Lower lobe of right lung (tissue), 2 donors: ENCODE results near the gene GBGT1. TPM values are rescaled to one million over a fixed set of nuclear protein-coding genes. Genes with fewer than 3 reads are reported as not detected.
A peak's percentile ranks its signal among the peaks of the same experiment; 100 is the strongest.

Experiments used
- ATAC-seq, 2 donors: fragments of 200-7000 bp; cut with Tn5 transposase; one replicate each; pipeline ENCODE4 v1.9.1; 2020 to 2022; ENCODE audit warnings: mild to moderate bottlenecking in 2 of 2, moderate library complexity in 2 of 2
- DNase-seq: peaks from one replicate; pipeline ENCODE4 v3.0.0-alpha.2; 2020
- H3K27ac ChIP-seq: fragments of 200-600 bp; one replicate; pipeline ENCODE4 v1.8.0; 2022
- H3K27me3 ChIP-seq: fragments of 200-600 bp; one replicate; pipeline ENCODE4 v1.8.0; 2022; ENCODE audit warnings: low read depth
- H3K36me3 ChIP-seq: fragments of 200-600 bp; one replicate; pipeline ENCODE4 v1.8.0; 2022; ENCODE audit warnings: mild to moderate bottlenecking
- H3K4me1 ChIP-seq: fragments of 200-600 bp; one replicate; pipeline ENCODE4 v1.8.0; 2022
- H3K4me3 ChIP-seq: fragments of 200-600 bp; one replicate; pipeline ENCODE4 v1.8.0; 2022; ENCODE audit warnings: mild to moderate bottlenecking
- H3K9me3 ChIP-seq: fragments of 200-600 bp; one replicate; pipeline ENCODE4 v1.8.0; 2022
- intact Hi-C: fragments of 100-400 bp; cut with DNase I; formaldehyde crosslinking; loops from one replicate; pipeline ENCODE4 v1.11.0; 2022
- total RNA-seq: library from RNA; stranded (reverse); fragmentation: NEBNext Ultra II Directional; extraction: Animal tissue kit (Norgen Biotek cat#: 25700); gene quantifications from one replicate; pipeline ENCODE4 v1.2.1, GENCODE V29; 2021
- TF ChIP-seq, protein P1 (sequence below): fragments of 200-600 bp; IDR thresholded peaks from one replicate; pipeline ENCODE4 v1.8.0; 2022; ENCODE audit warnings: antibody characterized with exemption, mild to moderate bottlenecking
- donor health status: DM: no; HTN: yes; CAD: no; lungs with severe emphysema.

Gene GBGT1
- total RNA-seq, 1 donor from 2014 or later, result 38.5 TPM

DNA sequence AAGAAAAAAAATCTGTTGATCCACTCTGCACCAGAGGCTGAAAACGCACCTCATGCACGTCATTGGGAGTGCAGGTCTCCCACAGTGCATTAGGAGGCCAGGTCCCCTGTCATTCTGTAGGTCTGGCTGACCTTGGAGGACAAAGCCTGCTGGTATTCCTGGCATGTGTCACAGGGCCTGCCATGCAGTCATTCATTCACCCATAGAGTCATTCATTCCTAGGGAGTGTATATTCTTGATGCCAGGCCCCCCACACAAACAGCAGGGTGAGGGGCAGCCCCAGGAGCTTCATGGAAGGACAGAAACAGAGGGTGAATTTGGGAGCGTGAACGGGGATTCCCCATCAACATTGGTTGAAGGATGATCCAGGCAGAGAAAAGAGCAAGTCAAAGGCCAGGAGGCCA lies 2.2 kb downstream of the GBGT1 start:
- Histone ChIP-seq H3K27ac (no peak overlapping the region), H3K4me1 (peaks cover 28% of the 10 kb centered on the region), H3K36me3 (peaks cover 13% of the 10 kb centered on the region), H3K27me3 (no peaks in the 10 kb centered on the region), H3K9me3 (no peaks in the 10 kb centered on the region), H3K4me3 (no peak overlapping the region)
- ATAC-seq (no peak), DNase-seq (peak; percentile 24)
- intact Hi-C loops, result no loop called here
- TF ChIP-seq, protein P1, sequence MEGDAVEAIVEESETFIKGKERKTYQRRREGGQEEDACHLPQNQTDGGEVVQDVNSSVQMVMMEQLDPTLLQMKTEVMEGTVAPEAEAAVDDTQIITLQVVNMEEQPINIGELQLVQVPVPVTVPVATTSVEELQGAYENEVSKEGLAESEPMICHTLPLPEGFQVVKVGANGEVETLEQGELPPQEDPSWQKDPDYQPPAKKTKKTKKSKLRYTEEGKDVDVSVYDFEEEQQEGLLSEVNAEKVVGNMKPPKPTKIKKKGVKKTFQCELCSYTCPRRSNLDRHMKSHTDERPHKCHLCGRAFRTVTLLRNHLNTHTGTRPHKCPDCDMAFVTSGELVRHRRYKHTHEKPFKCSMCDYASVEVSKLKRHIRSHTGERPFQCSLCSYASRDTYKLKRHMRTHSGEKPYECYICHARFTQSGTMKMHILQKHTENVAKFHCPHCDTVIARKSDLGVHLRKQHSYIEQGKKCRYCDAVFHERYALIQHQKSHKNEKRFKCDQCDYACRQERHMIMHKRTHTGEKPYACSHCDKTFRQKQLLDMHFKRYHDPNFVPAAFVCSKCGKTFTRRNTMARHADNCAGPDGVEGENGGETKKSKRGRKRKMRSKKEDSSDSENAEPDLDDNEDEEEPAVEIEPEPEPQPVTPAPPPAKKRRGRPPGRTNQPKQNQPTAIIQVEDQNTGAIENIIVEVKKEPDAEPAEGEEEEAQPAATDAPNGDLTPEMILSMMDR, result no peak

- intact Hi-C loops, result no loop called here
- H3K4me1 ChIP-seq, result peaks cover 28% of the 10 kb centered on the region
- DNase-seq, result peak; percentile 82
- peaks cover 13% of the 10 kb centered on the region for H3K36me3 ChIP-seq
- H3K9me3 ChIP-seq, result no peaks in the 10 kb centered on the region
- H3K27me3 ChIP-seq, result no peaks in the 10 kb centered on the region
- TF ChIP-seq, protein P1, result peak; percentile 74
- ATAC-seq, result peak; percentile 84 to 88
- H3K27ac ChIP-seq, result no peak overlapping the region
- no peak overlapping the region for H3K4me3 ChIP-seq
These were observed 2.8 kb downstream of the GBGT1 start for GRCh38 chr9:133160742-133161546.

DNA sequence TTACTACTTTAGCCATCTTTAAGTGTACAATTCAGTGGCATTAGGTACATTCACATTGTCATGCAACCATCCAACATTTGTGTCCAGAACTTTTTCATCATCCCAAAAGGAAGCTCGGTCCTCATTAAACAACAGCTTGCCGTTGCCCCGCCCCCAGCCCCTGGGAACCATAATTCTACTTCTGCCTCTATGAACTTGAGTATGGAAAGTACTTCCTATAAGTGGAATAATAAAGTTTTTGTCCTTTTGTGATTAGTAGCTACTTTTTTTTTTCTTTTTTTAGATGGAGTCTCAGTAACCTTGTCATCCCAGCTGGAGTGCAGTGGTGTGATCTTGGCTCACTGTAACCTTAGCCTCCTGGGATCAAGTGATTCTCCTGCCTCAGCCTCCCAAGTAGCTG lies 5.0 kb downstream of the GBGT1 start:
- DNase-seq (peak; percentile 13), ATAC-seq (no peak)
- TF ChIP-seq, protein P1, result no peak
- Histone ChIP-seq H3K4me1 (peaks cover 18% of the 10 kb centered on the region), H3K4me3 (no peak overlapping the region), H3K27me3 (no peaks in the 10 kb centered on the region), H3K9me3 (no peaks in the 10 kb centered on the region), H3K36me3 (peaks cover 17% of the 10 kb centered on the region), H3K27ac (no peak overlapping the region)
- intact Hi-C loops, result no loop called here

- DNase-seq, result peak; percentile 38
- Histone ChIP-seq H3K4me3 (no peak overlapping the region), H3K27ac (no peak overlapping the region), H3K36me3 (peaks cover 14% of the 10 kb centered on the region), H3K4me1 (no peaks in the 10 kb centered on the region), H3K9me3 (no peaks in the 10 kb centered on the region), H3K27me3 (no peaks in the 10 kb centered on the region)
- TF ChIP-seq, protein P1, result no peak
- intact Hi-C loops, result no loop called here
- ATAC-seq, result no peak
These were observed 8.6 kb downstream of the GBGT1 start for GRCh38 chr9:133155156-133155555.

GRCh38 chr9:133154097-133154989 lies 9.4 kb downstream of the GBGT1 start:
- no peaks in the 10 kb centered on the region for H3K4me1 ChIP-seq
- no peaks in the 10 kb centered on the region for H3K9me3 ChIP-seq
- H3K4me3 ChIP-seq, result no peak overlapping the region
- peaks cover 7% of the 10 kb centered on the region for H3K36me3 ChIP-seq
- TF ChIP-seq, protein P1, result no peak
- ATAC-seq (no peak), DNase-seq (peak; percentile 41)
- intact Hi-C loops, result no loop called here
- H3K27ac ChIP-seq, result no peak overlapping the region
- H3K27me3 ChIP-seq, result no peaks in the 10 kb centered on the region
